H9 (cell line): ENCODE results near the gene STXBP5L. TPM values are rescaled to one million over a fixed set of nuclear protein-coding genes. Genes with fewer than 3 reads are reported as not detected.

ENCODE experiments used
- DNase-seq: peaks from one replicate; pipeline ENCODE4 v3.0.0-alpha.2; 2017
- H2AFZ ChIP-seq: one replicate; pipeline ENCODE4 v1.6.1; 2013; ENCODE audit warnings: mild to moderate bottlenecking, low read length, control low read depth, moderate library complexity
- H2AK5ac ChIP-seq: 2 replicates; pipeline ENCODE4 v1.6.1; 2013; ENCODE audit warnings: low read length, control low read depth, mixed read lengths; ENCODE audit not compliant: insufficient read length
- H2BK120ac ChIP-seq: one replicate; pipeline ENCODE4 v1.6.1; 2013; ENCODE audit warnings: low read depth, mild to moderate bottlenecking, low read length, control low read depth, inconsistent platforms; ENCODE audit not compliant: poor library complexity, severe bottlenecking
- H2BK12ac ChIP-seq: 2 replicates; pipeline ENCODE4 v1.6.1; 2013; ENCODE audit warnings: low read length, control low read depth, mixed read lengths, low read depth; ENCODE audit not compliant: insufficient read length
- H2BK15ac ChIP-seq: 2 replicates; pipeline ENCODE4 v1.6.1; 2013; ENCODE audit warnings: low read depth, low read length, control low read depth
- H2BK20ac ChIP-seq: one replicate; pipeline ENCODE4 v1.6.1; 2013; ENCODE audit warnings: low read depth, mild to moderate bottlenecking, low read length, control low read depth, inconsistent platforms; ENCODE audit not compliant: poor library complexity, severe bottlenecking
- H2BK5ac ChIP-seq: 2 replicates; pipeline ENCODE4 v1.6.1; 2013; ENCODE audit warnings: low read length, control low read depth, mixed read lengths; ENCODE audit not compliant: insufficient read length
- H3K14ac ChIP-seq: 2 replicates; pipeline ENCODE4 v1.6.1; 2013; ENCODE audit warnings: low read length, control low read depth; ENCODE audit not compliant: insufficient read depth
- H3K18ac ChIP-seq: 2 replicates; pipeline ENCODE4 v1.6.1; 2013; ENCODE audit warnings: low read depth, mild to moderate bottlenecking, mixed read lengths, low read length, control low read depth; ENCODE audit not compliant: insufficient read length
- H3K23ac ChIP-seq: 2 replicates; pipeline ENCODE4 v1.6.1; 2013; ENCODE audit warnings: low read length, control low read depth, mixed read lengths, low read depth; ENCODE audit not compliant: insufficient read length
- H3K23me2 ChIP-seq: 2 replicates; pipeline ENCODE4 v1.6.1; 2013; ENCODE audit warnings: low read depth, mild to moderate bottlenecking, mixed read lengths, low read length, control low read depth; ENCODE audit not compliant: insufficient read length, poor library complexity, severe bottlenecking
- H3K27ac ChIP-seq: 2 replicates; pipeline ENCODE4 v1.5.1; 2013; ENCODE audit warnings: low read length, control low read depth, mixed read lengths, low read depth; ENCODE audit not compliant: insufficient read length
- H3K27me3 ChIP-seq: 2 replicates; pipeline ENCODE4 v1.6.1; 2013; ENCODE audit warnings: low read length, control low read depth, inconsistent platforms; ENCODE audit not compliant: insufficient read depth
- H3K4ac ChIP-seq: 2 replicates; pipeline ENCODE4 v1.6.1; 2013; ENCODE audit warnings: low read depth, mild to moderate bottlenecking, control low read depth, inconsistent platforms, low read length, moderate library complexity
- H3K4me1 ChIP-seq: 2 replicates; pipeline ENCODE4 v1.6.1; 2013; ENCODE audit warnings: low read length, control low read depth, inconsistent platforms; ENCODE audit not compliant: insufficient read depth
- H3K4me2 ChIP-seq: 2 replicates; pipeline ENCODE4 v1.6.1; 2013; ENCODE audit warnings: low read length, control low read depth, mixed read lengths; ENCODE audit not compliant: insufficient read length, insufficient read depth
- H3K56ac ChIP-seq: 2 replicates; pipeline ENCODE4 v1.6.1; 2013; ENCODE audit warnings: low read depth, mild to moderate bottlenecking, mixed read lengths, low read length, control low read depth; ENCODE audit not compliant: insufficient read length
- H3K79me1 ChIP-seq: 2 replicates; pipeline ENCODE4 v1.6.1; 2013; ENCODE audit warnings: low read depth, mild to moderate bottlenecking, moderate library complexity, low read length, control low read depth, inconsistent platforms; ENCODE audit not compliant: insufficient read depth, poor library complexity, severe bottlenecking
- H3K79me2 ChIP-seq: 2 replicates; pipeline ENCODE4 v1.6.1; 2013; ENCODE audit warnings: low read length, control low read depth, inconsistent platforms; ENCODE audit not compliant: insufficient read depth
- H3K9ac ChIP-seq: 2 replicates; pipeline ENCODE4 v1.6.1; 2013; ENCODE audit warnings: low read length, control low read depth, mixed read lengths; ENCODE audit not compliant: insufficient read length; ENCODE audit errors: extremely low read depth
- H3K9me3 ChIP-seq: one replicate; pipeline ENCODE4 v1.6.1; 2013; ENCODE audit warnings: low read depth, low read length, inconsistent platforms; ENCODE audit not compliant: control insufficient read depth
- H3T11ph ChIP-seq: one replicate; pipeline ENCODE4 v1.6.1; 2013; ENCODE audit warnings: mild to moderate bottlenecking, low read length, control low read depth, inconsistent platforms
- H4K20me1 ChIP-seq: one replicate; pipeline ENCODE4 v1.6.1; 2013; ENCODE audit not compliant: control insufficient read depth, insufficient read length, insufficient read depth
- H4K5ac ChIP-seq: 2 replicates; pipeline ENCODE4 v1.6.1; 2013; ENCODE audit warnings: low read depth, mild to moderate bottlenecking, mixed read lengths, low read length, control low read depth; ENCODE audit not compliant: insufficient read length
- H4K8ac ChIP-seq: replicated peaks from 2 replicates; pipeline ENCODE4 v1.6.1; 2013; ENCODE audit warnings: low read length, control low read depth, mixed read lengths, low read depth; ENCODE audit not compliant: insufficient read length
- H4K91ac ChIP-seq: 2 replicates; pipeline ENCODE4 v1.6.1; 2013; ENCODE audit warnings: low read depth, mild to moderate bottlenecking, moderate library complexity, mixed read lengths, low read length, control low read depth; ENCODE audit not compliant: insufficient read length
- H3K27ac Mint-ChIP-seq, 3 experiments: 2 replicates in 2 of 3; 3 replicates in 1 of 3; pipeline ENCODE4 v1.8.0; 2020 to 2021; ENCODE audit warnings: mixed read lengths in 3 of 3, mild to moderate bottlenecking in 1 of 3, moderate library complexity in 1 of 3
- H3K27me3 Mint-ChIP-seq: 2 replicates; pipeline ENCODE4 v1.8.0; 2021; ENCODE audit warnings: low read depth, mild to moderate bottlenecking, moderate library complexity, mixed read lengths
- H3K36me3 Mint-ChIP-seq, 3 experiments: 2 replicates in 2 of 3; 3 replicates in 1 of 3; pipeline ENCODE4 v1.8.0; 2020 to 2021; ENCODE audit warnings: low read depth in 3 of 3, mixed read lengths in 3 of 3; ENCODE audit not compliant: insufficient read depth in 1 of 3
- H3K4me1 Mint-ChIP-seq, 2 experiments: 2 replicates each; pipeline ENCODE4 v1.8.0; 2020; ENCODE audit warnings: mixed read lengths in 2 of 2
- H3K4me3 Mint-ChIP-seq, 2 experiments: 2 replicates in 1 of 2; 3 replicates in 1 of 2; pipeline ENCODE4 v1.8.0; 2020 to 2021; ENCODE audit warnings: mild to moderate bottlenecking in 2 of 2, mixed read lengths in 2 of 2, moderate library complexity in 1 of 2
- H3K9me3 Mint-ChIP-seq, 2 experiments: 2 replicates in 1 of 2; 3 replicates in 1 of 2; pipeline ENCODE4 v1.8.0; 2020; ENCODE audit warnings: mild to moderate bottlenecking in 2 of 2, mixed read lengths in 2 of 2, moderate library complexity in 1 of 2
- WGBS: extraction: QIAGEN DNeasy Blood & Tissue Kit; methylation state at CpG from one replicate; pipeline ENCODE4 v1.1.7; 2013; ENCODE audit warnings: missing lambda C conversion rate, low lambda C conversion rate, mixed read lengths; ENCODE audit not compliant: insufficient read length; ENCODE audit errors: extremely low coverage; 5-methylcytosine and 5-hydroxymethylcytosine counted together
- total RNA-seq: library from RNA; stranded (reverse); gene quantifications from 2 replicates; pipeline ENCODE4 v1.2.1, GENCODE V29; 2021
- TF ChIP-seq, protein P1 (sequence below): fragments of 200-600 bp; sonication (generic); conservative IDR thresholded peaks from 3 replicates; pipeline ENCODE4 v1.8.0; 2021; ENCODE audit warnings: antibody characterized with exemption, mild to moderate bottlenecking

Gene STXBP5L
- total RNA-seq, 1 experiment from 2014 or later: 4.7 TPM

DNA sequence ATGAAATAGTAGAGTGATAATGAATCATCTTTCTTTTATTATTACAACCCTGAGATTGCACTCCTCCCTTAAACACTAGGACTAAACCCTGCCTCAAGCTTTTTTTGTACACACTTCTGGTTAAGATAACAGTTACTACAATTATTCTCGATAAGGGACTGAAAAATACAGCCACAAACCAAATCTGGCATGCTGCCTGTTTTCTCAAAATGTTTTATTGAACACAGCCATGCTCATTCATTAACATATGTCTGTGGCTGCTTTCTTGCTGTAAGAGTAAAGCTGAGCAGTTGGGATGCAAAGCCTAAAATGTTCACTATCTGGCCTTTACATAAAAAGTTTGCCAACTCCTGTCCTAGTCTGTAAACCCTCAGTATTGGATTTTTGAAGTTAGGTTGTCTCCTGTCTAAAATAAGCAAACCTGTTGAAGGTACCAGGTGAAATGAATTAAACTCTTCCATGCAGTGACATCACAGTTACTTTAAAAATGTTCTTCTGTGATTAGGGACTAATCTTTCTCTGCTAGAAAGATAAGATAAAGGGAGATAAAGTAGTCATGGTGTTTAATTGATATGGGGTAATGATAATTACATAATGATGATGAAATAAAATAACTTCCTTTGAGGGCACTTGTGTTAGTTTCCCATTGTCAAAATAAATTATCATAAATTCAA, 218.2 kb downstream of the STXBP5L start:
- Histone ChIP-seq H2BK20ac (no peak overlapping the region), H3K4me2 (no peak overlapping the region), H3K23ac (no peak overlapping the region), H3K4ac (no peak overlapping the region), H2BK12ac (no peak overlapping the region), H2AFZ (no peak overlapping the region), H4K5ac (no peak overlapping the region), H4K8ac (no peak overlapping the region), H2AK5ac (no peak overlapping the region), H3K9me3 (no peaks in the 10 kb centered on the region), H2BK120ac (no peak overlapping the region), H3T11ph (no peak overlapping the region), H4K91ac (no peak overlapping the region), H3K9ac (no peak overlapping the region), H3K27ac (no peak overlapping the region), H2BK15ac (no peak overlapping the region), H3K27me3 (no peaks in the 10 kb centered on the region), H3K18ac (no peak overlapping the region), H3K56ac (no peak overlapping the region), H3K14ac (no peak overlapping the region), H2BK5ac (no peak overlapping the region), H3K23me2 (no peaks in the 10 kb centered on the region), H3K79me1 (no peaks in the 10 kb centered on the region), H4K20me1 (no peaks in the 10 kb centered on the region), H3K4me1 (no peaks in the 10 kb centered on the region), H3K79me2 (no peaks in the 10 kb centered on the region)
- no peaks in the 10 kb centered on the region for H3K4me1 Mint-ChIP-seq
- no peak overlapping the region for H3K4me3 Mint-ChIP-seq
- WGBS: no CpG with 5 or more reads among the region's 1 CpG
- TF ChIP-seq, protein P1, sequence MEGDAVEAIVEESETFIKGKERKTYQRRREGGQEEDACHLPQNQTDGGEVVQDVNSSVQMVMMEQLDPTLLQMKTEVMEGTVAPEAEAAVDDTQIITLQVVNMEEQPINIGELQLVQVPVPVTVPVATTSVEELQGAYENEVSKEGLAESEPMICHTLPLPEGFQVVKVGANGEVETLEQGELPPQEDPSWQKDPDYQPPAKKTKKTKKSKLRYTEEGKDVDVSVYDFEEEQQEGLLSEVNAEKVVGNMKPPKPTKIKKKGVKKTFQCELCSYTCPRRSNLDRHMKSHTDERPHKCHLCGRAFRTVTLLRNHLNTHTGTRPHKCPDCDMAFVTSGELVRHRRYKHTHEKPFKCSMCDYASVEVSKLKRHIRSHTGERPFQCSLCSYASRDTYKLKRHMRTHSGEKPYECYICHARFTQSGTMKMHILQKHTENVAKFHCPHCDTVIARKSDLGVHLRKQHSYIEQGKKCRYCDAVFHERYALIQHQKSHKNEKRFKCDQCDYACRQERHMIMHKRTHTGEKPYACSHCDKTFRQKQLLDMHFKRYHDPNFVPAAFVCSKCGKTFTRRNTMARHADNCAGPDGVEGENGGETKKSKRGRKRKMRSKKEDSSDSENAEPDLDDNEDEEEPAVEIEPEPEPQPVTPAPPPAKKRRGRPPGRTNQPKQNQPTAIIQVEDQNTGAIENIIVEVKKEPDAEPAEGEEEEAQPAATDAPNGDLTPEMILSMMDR: no peak
- H3K9me3 Mint-ChIP-seq: no peaks in the 10 kb centered on the region
- H3K36me3 Mint-ChIP-seq: no peaks in the 10 kb centered on the region
- no peak for DNase-seq
- no peaks in the 10 kb centered on the region for H3K27me3 Mint-ChIP-seq
- H3K27ac Mint-ChIP-seq: no peak overlapping the region
